ENCODE results near the gene RAP2A.

DNA sequence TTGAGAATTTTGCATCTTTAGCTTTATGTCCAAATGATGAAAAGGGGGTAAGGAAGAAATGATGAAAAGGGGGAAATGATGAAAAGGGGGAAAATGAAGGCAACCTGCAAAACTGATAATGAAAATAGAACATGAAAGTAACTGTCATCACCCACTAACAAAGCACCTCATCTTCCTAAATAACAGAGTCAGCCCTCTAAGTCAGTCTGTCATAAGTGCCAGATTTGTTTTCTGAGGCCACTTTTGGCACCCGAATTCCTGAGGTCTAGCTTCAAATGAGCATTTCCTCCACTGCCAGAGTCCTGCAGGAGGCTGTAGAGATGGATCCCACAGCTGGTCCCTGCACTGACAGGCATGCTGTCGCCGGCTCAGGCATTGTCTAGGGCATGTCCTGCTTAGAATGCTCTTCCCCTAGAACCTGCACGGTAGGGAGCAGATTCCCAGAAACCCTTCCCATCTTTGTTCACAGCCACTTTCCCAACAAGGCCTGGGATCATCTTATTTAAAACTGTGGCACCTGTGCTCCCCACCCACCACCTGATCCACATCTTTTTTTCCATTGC, 25.3 kb downstream of the RAP2A start:
- TF ChIP-seq LARP7 (IDR thresholded peaks at IDR 0.05) (no peak), NR2C1 (IDR thresholded peaks at IDR 0.05) (no peak), NR2C1 (tag; IDR thresholded peaks at IDR 0.05) (no peak), ADNP (tag; IDR thresholded peaks at IDR 0.05) (no peak)
- TF ChIP-seq, protein P1, sequence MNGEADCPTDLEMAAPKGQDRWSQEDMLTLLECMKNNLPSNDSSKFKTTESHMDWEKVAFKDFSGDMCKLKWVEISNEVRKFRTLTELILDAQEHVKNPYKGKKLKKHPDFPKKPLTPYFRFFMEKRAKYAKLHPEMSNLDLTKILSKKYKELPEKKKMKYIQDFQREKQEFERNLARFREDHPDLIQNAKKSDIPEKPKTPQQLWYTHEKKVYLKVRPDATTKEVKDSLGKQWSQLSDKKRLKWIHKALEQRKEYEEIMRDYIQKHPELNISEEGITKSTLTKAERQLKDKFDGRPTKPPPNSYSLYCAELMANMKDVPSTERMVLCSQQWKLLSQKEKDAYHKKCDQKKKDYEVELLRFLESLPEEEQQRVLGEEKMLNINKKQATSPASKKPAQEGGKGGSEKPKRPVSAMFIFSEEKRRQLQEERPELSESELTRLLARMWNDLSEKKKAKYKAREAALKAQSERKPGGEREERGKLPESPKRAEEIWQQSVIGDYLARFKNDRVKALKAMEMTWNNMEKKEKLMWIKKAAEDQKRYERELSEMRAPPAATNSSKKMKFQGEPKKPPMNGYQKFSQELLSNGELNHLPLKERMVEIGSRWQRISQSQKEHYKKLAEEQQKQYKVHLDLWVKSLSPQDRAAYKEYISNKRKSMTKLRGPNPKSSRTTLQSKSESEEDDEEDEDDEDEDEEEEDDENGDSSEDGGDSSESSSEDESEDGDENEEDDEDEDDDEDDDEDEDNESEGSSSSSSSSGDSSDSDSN (IDR thresholded peaks at IDR 0.05; ENCODE audit: borderline replicate concordance in 1 of 2, low read depth in 2 of 2, low read length in 2 of 2) = no peak
- TF ChIP-seq, protein P2, sequence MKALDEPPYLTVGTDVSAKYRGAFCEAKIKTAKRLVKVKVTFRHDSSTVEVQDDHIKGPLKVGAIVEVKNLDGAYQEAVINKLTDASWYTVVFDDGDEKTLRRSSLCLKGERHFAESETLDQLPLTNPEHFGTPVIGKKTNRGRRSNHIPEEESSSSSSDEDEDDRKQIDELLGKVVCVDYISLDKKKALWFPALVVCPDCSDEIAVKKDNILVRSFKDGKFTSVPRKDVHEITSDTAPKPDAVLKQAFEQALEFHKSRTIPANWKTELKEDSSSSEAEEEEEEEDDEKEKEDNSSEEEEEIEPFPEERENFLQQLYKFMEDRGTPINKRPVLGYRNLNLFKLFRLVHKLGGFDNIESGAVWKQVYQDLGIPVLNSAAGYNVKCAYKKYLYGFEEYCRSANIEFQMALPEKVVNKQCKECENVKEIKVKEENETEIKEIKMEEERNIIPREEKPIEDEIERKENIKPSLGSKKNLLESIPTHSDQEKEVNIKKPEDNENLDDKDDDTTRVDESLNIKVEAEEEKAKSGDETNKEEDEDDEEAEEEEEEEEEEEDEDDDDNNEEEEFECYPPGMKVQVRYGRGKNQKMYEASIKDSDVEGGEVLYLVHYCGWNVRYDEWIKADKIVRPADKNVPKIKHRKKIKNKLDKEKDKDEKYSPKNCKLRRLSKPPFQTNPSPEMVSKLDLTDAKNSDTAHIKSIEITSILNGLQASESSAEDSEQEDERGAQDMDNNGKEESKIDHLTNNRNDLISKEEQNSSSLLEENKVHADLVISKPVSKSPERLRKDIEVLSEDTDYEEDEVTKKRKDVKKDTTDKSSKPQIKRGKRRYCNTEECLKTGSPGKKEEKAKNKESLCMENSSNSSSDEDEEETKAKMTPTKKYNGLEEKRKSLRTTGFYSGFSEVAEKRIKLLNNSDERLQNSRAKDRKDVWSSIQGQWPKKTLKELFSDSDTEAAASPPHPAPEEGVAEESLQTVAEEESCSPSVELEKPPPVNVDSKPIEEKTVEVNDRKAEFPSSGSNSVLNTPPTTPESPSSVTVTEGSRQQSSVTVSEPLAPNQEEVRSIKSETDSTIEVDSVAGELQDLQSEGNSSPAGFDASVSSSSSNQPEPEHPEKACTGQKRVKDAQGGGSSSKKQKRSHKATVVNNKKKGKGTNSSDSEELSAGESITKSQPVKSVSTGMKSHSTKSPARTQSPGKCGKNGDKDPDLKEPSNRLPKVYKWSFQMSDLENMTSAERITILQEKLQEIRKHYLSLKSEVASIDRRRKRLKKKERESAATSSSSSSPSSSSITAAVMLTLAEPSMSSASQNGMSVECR (CRISPR knock-in tag; IDR thresholded peaks at IDR 0.05) = no peak
- TF ChIP-seq, protein P3, sequence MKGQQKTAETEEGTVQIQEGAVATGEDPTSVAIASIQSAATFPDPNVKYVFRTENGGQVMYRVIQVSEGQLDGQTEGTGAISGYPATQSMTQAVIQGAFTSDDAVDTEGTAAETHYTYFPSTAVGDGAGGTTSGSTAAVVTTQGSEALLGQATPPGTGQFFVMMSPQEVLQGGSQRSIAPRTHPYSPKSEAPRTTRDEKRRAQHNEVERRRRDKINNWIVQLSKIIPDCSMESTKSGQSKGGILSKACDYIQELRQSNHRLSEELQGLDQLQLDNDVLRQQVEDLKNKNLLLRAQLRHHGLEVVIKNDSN (CRISPR knock-in tag; IDR thresholded peaks at IDR 0.05) = no peak
